HG03571 (cell line): ENCODE data around the gene PRKCE.

Experiments used
- ATAC-seq: cut with Tn5 transposase; IDR thresholded peaks from one replicate; pipeline ENCODE4 v1.9.1; 2021; ENCODE audit not compliant: unreplicated experiment

PRKCE gene

GRCh38 chr2:45882707-45883602 lies 231.5 kb downstream of the PRKCE start:
- ATAC-seq: no peak

- ATAC-seq: no peak
These were observed 232.1 kb downstream of the PRKCE start for GRCh38 chr2:45883603-45884000.

- ATAC-seq: no peak
These were observed 232.7 kb downstream of the PRKCE start for GRCh38 chr2:45884126-45884525.

DNA sequence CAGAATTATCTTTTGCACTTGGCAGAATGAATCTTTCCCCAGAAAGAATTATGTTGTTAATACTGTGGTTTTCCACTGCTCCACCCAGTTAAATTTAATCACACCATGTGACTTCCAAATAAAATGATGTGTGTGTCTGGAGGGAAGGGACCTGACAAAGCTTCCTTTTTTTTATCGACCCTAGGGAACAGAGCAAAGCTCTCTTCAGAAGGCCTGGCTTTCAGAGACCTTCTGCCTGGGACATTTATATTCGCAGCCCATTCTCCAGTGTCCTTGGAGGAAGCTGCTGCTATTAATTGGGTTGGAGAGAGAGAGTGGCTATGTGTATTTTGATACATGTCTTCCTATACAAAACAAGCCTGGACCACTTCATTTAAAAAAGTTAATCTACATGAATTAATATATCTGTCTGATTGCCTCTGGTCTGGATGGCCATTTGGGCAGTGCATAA lies 233.7 kb downstream of the PRKCE start:
- ATAC-seq: no peak

DNA sequence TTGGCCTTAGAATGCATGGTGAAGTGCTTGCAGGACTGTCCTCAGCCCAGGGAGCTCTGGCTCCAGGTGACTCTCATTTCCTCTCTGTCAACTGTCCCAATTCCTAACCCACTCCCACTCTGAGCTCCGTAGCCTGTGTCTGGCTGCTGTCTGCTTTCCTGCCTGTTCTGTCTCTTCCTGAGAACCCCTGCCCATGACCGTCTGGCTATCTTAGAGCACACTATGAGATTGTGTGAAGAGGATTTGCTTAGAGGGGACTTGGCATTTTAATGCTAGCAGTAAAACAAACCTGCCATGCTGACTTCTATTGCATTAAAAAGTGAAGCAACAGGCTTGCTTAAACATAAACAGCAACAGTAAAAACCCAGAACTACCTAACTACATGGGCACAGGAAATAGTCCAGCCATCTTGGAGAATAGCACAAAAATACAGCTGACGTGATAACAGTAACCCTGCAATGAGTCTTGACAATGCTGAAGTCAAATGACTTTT lies 234.7 kb downstream of the PRKCE start:
- ATAC-seq: no peak

- no peak for ATAC-seq
These were observed 236.7 kb downstream of the PRKCE start for GRCh38 chr2:45888167-45888566.

DNA sequence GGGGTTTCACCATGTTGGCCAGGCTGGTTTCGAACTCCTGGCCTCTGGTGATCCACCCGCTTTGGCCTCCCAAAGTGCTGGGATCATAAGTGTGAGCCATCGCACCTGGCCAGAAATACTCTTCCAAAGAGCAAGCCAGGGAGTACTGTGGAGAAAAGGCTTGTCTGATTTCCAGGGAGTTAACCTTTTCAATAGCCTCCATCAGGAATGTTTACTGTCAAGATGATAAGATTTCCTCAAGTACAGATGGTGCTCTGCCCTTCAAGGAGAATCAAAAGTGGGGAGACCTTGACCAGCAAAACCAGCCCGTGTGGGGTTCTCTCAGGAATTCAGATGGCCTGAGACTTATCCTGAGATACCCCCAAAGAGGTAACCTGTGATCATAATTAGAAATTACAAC lies 237.2 kb downstream of the PRKCE start:
- no peak for ATAC-seq

DNA sequence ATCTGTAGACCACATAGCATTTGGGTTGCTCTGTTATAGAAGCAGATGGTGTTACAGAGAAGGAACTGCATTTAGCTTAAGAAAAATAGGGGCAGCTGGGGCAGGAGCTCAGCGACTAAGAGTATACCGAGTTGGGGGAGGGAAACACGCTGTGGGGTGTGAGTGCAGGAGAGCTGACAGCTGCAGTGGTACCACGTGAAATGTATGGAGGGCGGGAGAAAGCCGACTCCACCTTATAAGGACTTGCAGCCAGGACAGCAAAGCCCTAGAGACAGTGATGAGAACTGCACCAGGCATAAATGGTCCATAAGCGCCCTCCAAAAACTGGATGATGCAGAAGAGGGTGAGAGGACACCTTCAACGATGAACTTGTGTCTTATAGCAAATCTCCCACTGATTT lies 237.6 kb downstream of the PRKCE start:
- ATAC-seq: peak; percentile 78

GRCh38 chr2:45889620-45890370 lies 238.3 kb downstream of the PRKCE start:
- ATAC-seq: peak; percentile 39

DNA sequence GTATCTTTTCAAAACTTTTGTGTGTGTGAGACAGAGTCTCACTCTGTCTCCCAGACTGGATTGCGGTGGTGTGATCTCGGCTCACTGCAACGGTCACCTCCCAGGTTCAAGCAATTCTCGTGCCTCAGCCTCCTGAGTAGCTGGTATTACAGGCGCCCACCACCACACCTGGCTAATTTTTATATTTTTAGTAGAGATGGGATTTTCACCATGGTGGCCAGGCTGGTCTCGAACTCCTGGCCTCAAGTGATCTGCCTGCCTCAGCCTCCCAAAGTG lies 238.8 kb downstream of the PRKCE start:
- ATAC-seq: peak; percentile 35

DNA sequence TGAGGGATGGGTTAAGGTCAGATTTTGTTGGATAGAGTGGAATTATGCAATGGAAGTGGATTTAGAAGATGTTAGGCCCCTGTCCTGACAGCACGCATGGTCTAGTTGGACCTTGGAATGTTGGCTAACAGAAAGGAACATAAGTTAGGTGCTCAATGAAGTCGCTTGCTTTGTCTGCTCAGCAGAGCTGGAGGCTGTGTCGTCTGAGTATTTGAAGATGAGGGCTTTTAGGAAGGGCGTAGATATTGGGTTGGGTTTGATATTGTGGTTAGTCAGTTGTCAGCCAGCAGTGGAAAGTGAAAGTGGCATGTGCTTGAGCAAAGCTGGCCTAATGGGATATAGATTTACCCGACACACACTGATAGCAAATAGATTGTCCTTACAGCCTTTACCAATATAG lies 239.3 kb downstream of the PRKCE start:
- no peak for ATAC-seq

DNA sequence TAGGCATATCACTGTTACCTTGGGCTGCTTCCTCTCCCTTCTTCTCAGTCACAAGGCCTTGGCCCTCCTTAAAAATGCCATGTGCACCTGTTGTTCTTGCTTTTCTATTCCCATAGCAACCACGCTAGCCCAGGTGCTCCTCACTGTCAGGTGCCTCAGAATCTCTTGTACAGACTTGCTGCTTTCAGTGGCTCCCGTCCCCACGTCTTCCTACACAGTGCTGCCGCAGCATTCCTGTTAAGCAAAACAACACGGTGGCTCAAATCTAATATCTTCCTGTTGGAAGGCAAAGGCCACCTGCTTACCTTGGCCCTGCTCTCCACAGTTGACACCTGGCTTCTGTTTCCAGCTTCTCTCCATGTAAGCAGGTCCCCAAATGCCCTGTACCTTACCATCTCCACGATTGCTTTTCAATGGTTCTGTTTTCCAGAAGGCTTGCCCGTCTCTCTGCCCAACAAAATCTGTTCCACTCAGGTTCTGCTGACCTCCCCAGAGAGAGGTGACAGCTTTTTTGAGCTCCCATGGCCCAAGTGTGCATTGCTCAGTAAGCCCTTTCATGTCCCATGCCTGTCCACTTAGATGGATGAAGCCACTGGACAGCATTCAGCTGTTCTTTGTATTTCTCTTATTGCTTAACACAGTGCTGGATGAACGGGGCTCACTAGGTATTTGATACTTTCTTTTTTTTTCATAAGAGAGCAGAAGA lies 240.4 kb downstream of the PRKCE start:
- no peak for ATAC-seq

GRCh38 chr2:45892425-45892745 lies 240.9 kb downstream of the PRKCE start:
- ATAC-seq: no peak

GRCh38 chr2:45892757-45893156 lies 241.3 kb downstream of the PRKCE start:
- no peak for ATAC-seq

DNA sequence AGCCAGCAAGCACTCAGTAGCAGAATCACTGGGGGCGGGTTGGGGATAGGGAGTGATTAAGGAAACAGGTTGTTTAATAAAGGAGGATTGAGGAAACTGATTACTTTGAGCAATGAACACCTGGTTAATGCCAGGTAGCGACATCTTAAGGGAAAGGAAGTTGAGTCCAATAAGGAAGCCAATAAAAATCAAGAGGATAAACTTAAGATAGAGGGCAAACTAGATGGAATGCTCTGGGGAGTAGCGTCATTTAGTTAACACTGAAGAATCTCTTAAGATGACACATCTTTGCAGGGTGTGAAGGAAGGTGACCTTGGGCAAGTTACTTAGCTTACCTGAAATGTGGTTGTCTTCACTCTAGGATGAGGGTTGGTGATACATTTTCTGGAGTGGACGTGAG lies 242.7 kb downstream of the PRKCE start:
- no peak for ATAC-seq

DNA sequence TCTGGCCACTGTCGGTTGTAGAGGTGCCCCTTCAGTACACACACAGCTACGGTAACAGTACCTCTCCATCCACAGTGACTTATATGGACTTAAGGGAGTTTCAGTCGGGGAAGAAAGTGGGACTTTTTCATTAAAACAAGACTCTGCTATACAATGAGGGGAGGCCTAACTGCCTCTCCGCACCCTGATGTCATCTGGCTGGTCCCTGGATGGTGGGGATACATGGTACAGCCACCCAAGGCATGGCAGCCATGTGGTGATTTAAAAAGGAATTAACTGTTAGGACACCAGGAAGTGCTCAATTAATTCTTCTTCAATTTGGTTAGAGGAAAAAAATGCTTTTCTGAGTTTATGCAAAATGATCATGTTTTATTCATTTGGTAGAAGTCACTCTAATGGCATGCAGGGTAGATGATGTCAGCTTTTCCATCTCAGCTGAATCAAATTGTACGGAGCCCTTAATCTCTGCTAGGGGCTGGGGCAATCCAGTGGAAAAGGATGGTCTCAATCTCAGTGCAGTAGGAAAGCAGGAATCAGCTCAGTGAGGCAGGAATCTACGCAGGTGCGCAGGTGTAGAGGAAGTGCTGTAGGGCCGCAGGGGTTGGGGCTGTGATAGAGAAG lies 243.9 kb downstream of the PRKCE start:
- ATAC-seq: no peak

DNA sequence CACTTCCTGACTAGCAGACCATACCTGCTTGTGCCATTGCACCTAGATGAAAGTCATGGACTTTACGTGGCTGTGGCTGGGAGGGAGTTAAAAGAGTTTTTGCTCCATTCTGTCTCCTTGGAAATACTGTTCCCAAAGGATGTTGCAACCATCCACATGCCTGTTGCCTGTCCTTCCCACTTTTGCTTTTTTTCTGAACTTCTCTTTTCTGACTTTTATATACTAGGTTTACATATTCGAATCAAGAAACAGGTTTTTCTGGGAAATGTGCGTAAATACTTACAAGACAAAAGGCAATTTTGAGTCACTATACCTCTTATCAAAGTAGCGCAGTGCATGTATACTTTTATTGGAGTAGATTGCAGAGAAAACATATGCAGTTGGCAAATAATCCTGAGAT lies 244.8 kb downstream of the PRKCE start:
- ATAC-seq: no peak

- no peak for ATAC-seq
These were observed 246.4 kb downstream of the PRKCE start for GRCh38 chr2:45897842-45898241.

DNA sequence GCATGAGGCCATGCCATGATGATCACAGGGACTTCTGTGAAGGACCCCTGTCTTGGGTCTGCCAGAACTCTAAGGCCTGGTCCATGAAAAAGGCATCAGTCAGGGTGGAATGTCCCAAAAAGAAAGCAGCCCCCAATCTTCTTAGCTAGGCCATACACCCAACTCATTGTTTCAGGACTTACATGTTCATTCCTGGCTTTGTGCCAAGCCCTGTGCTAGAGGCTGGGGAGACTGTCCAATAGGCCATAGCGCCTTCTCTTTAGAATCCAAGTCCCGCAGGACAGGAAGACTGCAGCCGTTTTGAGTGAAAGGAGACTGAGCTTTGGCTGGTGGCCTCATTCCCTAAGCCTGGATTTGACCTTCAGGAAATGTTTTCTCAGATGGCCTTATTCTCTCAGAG lies 247.3 kb downstream of the PRKCE start:
- ATAC-seq: no peak

- ATAC-seq: no peak
These were observed 248.5 kb downstream of the PRKCE start for GRCh38 chr2:45899926-45900325.

DNA sequence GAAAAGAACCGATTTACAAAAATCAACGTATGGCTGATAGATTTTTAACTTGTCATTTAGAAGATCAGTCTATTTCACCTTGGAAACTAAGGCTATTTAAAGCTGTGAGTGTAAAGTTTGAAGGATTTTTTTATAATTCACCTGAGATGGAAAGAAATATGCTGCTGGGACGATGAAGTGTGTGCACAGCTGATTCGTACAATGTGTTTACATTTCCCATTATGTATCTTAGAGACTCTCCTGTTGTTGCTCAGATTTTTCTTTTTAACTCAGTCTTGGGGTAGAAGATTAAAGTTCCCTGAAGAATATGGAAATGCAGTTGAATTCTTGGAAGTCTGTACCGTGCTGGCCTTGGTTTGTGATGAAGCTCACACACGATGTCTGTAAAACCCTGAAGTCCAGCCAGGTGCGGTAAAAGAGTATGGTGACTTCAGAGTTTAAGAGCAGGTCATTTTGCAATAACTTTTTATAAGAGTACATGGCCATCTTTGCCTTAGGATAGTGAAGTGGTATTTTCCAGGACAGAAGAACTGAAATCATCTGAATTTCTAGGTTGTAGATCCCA lies 250.1 kb downstream of the PRKCE start:
- no peak for ATAC-seq
